Progenitor cell of endocrine pancreas (in vitro differentiated cells): ENCODE results near the gene DISP1. TPM values are rescaled to one million over a fixed set of nuclear protein-coding genes. Genes with fewer than 3 reads are reported as not detected.

ENCODE experiments used
- DNase-seq: peaks from one replicate; pipeline ENCODE4 v3.0.0; 2021; ENCODE audit warnings: low spot score; ENCODE audit not compliant: unreplicated experiment
- H3K27ac Mint-ChIP-seq: 2 replicates; pipeline ENCODE4 v1.8.0; 2021; ENCODE audit warnings: mild to moderate bottlenecking, moderate library complexity, mixed read lengths
- H3K27me3 Mint-ChIP-seq: 2 replicates; pipeline ENCODE4 v1.8.0; 2021; ENCODE audit warnings: mixed read lengths
- H3K36me3 Mint-ChIP-seq: 2 replicates; pipeline ENCODE4 v1.8.0; 2022; ENCODE audit warnings: mixed read lengths; ENCODE audit not compliant: insufficient read depth
- H3K4me1 Mint-ChIP-seq: 2 replicates; pipeline ENCODE4 v1.8.0; 2021; ENCODE audit warnings: low read depth, mixed read lengths
- H3K4me3 Mint-ChIP-seq: 2 replicates; pipeline ENCODE4 v1.8.0; 2021; ENCODE audit warnings: low read depth, mild to moderate bottlenecking, moderate library complexity, mixed read lengths
- H3K9me3 Mint-ChIP-seq: 2 replicates; pipeline ENCODE4 v1.8.0; 2021; ENCODE audit warnings: low read depth, mixed read lengths
- total RNA-seq: library from RNA; stranded (reverse); gene quantifications from 2 replicates; pipeline ENCODE4 v1.2.1, GENCODE V29; 2021
- TF ChIP-seq, protein P1 (sequence below): fragments of 200-600 bp; sonication (generic); IDR thresholded peaks from one replicate; pipeline ENCODE4 v1.5.0; 2021; ENCODE audit warnings: antibody characterized with exemption, mild to moderate bottlenecking; ENCODE audit not compliant: unreplicated experiment

DISP1 gene
- total RNA-seq, 1 donor from 2014 or later: 9.3 TPM

DNA sequence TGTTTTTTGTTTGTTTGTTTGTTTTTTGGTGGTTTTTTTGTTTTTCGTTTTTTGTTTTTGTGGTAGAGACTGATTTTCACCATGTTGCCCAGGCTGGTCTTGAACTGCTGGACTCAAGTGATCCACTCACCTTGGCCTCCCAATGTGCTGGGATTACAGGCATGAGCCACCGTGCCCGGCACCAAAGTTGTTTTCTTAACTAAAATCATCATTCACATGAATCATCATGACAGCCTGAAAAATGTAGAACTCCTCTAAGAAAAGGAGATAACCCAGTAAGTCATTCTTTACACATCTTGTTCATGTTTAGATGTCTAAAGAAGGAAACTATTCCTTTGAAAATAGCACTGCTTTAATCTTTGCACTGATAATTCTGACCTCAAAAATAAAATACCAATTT is 37.5 kb downstream of the DISP1 start:
- Mint-ChIP-seq H3K27ac (no peak overlapping the region), H3K9me3 (peaks cover 8% of the 10 kb centered on the region), H3K4me1 (peaks cover 5% of the 10 kb centered on the region), H3K36me3 (peaks cover 13% of the 10 kb centered on the region), H3K27me3 (no peaks in the 10 kb centered on the region), H3K4me3 (no peak overlapping the region)
- no peak for DNase-seq
- TF ChIP-seq, protein P1, sequence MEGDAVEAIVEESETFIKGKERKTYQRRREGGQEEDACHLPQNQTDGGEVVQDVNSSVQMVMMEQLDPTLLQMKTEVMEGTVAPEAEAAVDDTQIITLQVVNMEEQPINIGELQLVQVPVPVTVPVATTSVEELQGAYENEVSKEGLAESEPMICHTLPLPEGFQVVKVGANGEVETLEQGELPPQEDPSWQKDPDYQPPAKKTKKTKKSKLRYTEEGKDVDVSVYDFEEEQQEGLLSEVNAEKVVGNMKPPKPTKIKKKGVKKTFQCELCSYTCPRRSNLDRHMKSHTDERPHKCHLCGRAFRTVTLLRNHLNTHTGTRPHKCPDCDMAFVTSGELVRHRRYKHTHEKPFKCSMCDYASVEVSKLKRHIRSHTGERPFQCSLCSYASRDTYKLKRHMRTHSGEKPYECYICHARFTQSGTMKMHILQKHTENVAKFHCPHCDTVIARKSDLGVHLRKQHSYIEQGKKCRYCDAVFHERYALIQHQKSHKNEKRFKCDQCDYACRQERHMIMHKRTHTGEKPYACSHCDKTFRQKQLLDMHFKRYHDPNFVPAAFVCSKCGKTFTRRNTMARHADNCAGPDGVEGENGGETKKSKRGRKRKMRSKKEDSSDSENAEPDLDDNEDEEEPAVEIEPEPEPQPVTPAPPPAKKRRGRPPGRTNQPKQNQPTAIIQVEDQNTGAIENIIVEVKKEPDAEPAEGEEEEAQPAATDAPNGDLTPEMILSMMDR: no peak

DNA sequence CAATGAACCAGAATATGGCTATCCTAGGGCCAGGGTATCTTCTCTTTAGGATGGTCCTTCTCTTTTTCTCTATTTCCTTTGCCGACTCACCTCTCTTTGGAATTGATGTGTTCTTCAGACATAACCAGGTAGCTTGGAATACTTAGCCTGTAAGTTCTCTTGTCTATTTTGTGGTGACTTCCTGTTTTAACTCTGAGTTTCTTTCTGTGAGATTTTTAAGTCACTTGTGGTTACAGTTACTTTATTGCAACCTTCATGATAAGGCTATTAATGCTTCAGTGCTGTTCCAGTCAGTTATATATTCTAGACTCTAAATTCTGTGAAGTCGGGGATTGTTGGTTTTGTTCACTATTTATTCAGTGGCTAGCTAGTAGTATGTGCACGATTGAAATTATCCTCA is 46.2 kb downstream of the DISP1 start:
- Mint-ChIP-seq H3K4me3 (no peak overlapping the region), H3K36me3 (peaks cover 18% of the 10 kb centered on the region), H3K27ac (no peak overlapping the region), H3K27me3 (no peaks in the 10 kb centered on the region), H3K9me3 (peaks cover 17% of the 10 kb centered on the region), H3K4me1 (peaks cover under 1% of the 10 kb centered on the region)
- TF ChIP-seq, protein P1: no peak
- no peak for DNase-seq

Other genes with a start within 250 kb of the DISP1 start
- 19.7 and 20.7 TPM in 2 replicates for gene TAF1A, start 225.1 kb upstream of the DISP1 start, total RNA-seq
- 67.1 and 68.6 TPM in 2 replicates for gene MIA3, start 196.9 kb upstream of the DISP1 start, total RNA-seq
- gene AIDA, start 102.5 kb upstream of the DISP1 start, total RNA-seq: 57.8 and 62.3 TPM in 2 replicates
- gene BROX, start 102.5 kb upstream of the DISP1 start, total RNA-seq: 27.5 and 28.0 TPM in 2 replicates
- gene FAM177B, start 77.8 kb upstream of the DISP1 start, total RNA-seq: not detected in 2 replicates